IMR-90 (cell line): ENCODE data around the gene KCNAB1. TPM values are rescaled to one million over a fixed set of nuclear protein-coding genes. Genes with fewer than 3 reads are reported as not detected.

Experiments used
- ATAC-seq: fragments of 200-7000 bp; cut with Tn5 transposase; 2 replicates; pipeline ENCODE4 v1.9.1; 2020; ENCODE audit warnings: low read depth, mild to moderate bottlenecking, moderate library complexity
- BruUV-seq: library from RNA; stranded (reverse); fragments of 400-500 nt; replicated peaks from 2 replicates; lab custom pipeline; 2021; lab: Mats Ljungman, UMichigan
- CTCF ChIA-PET: fragments of 300-600 bp; formaldehyde crosslinking; extraction: SDS; loops from one replicate; lab custom pipeline; 2021; ENCODE audit warnings: antibody characterized with exemption; lab: Yijun Ruan, JAX
- POLR2A ChIA-PET: fragments of 300-600 bp; sonication (Branson Sonifier 250); formaldehyde crosslinking; loops from one replicate; lab custom pipeline; 2022; ENCODE audit warnings: antibody characterized with exemption; ENCODE audit not compliant: unreplicated experiment; lab: Charles Lee
- DNase-seq: peaks from one replicate; pipeline ENCODE4 v3.0.0; 2013
- H2AFZ ChIP-seq: replicated peaks from 2 replicates; pipeline ENCODE3; 2013; ENCODE audit warnings: low read length, mild to moderate bottlenecking; ENCODE audit not compliant: poor library complexity
- H2AK5ac ChIP-seq: 2 replicates; pipeline ENCODE4 v1.6.1; 2013; ENCODE audit warnings: low read depth, low read length, inconsistent platforms
- H2AK9ac ChIP-seq: replicated peaks from 2 replicates; pipeline ENCODE3; 2013; ENCODE audit warnings: mild to moderate bottlenecking, low read depth, low read length, moderate library complexity; ENCODE audit not compliant: poor library complexity
- H2BK120ac ChIP-seq: 2 replicates; pipeline ENCODE4 v1.6.1; 2013; ENCODE audit warnings: low read depth, low read length, inconsistent platforms
- H2BK15ac ChIP-seq: 3 replicates; pipeline ENCODE4 v1.6.1; 2013; ENCODE audit warnings: low read depth, low read length, inconsistent platforms
- H2BK20ac ChIP-seq: 2 replicates; pipeline ENCODE4 v1.6.1; 2013; ENCODE audit warnings: low read depth, mild to moderate bottlenecking, inconsistent platforms, low read length, moderate library complexity
- H2BK5ac ChIP-seq: 2 replicates; pipeline ENCODE4 v1.6.1; 2013; ENCODE audit warnings: mild to moderate bottlenecking, low read depth, low read length, inconsistent platforms; ENCODE audit not compliant: poor library complexity, severe bottlenecking
- H3K14ac ChIP-seq: replicated peaks from 2 replicates; pipeline ENCODE4 v1.6.1; 2013; ENCODE audit warnings: low read depth, low read length, inconsistent platforms
- H3K18ac ChIP-seq: 2 replicates; pipeline ENCODE4 v1.6.1; 2013; ENCODE audit warnings: low read depth, low read length, control low read depth
- H3K23ac ChIP-seq: 2 replicates; pipeline ENCODE4 v1.6.1; 2013; ENCODE audit warnings: low read depth, low read length, inconsistent platforms
- H3K27ac ChIP-seq: 2 replicates; pipeline ENCODE4 v1.5.1; 2013; ENCODE audit warnings: mild to moderate bottlenecking, control low read depth, low read length; ENCODE audit not compliant: insufficient read depth
- H3K27me3 ChIP-seq: 2 replicates; pipeline ENCODE4 v1.6.1; 2013; ENCODE audit warnings: low read length; ENCODE audit not compliant: control insufficient read depth, insufficient read depth
- H3K36me3 ChIP-seq: 2 replicates; pipeline ENCODE4 v1.6.1; 2013; ENCODE audit warnings: low read length, mixed read lengths; ENCODE audit not compliant: control insufficient read depth, insufficient read depth
- H3K4ac ChIP-seq: 2 replicates; pipeline ENCODE4 v1.6.1; 2013; ENCODE audit warnings: low read depth, low read length, inconsistent platforms
- H3K4me1 ChIP-seq: 2 replicates; pipeline ENCODE4 v1.6.1; 2013; ENCODE audit warnings: low read length, mixed read lengths; ENCODE audit not compliant: control insufficient read depth, insufficient read depth
- H3K4me2 ChIP-seq: 2 replicates; pipeline ENCODE4 v1.6.1; 2013; ENCODE audit warnings: low read depth, mild to moderate bottlenecking, control low read depth, low read length, moderate library complexity
- H3K4me3 ChIP-seq: 2 replicates; pipeline ENCODE4 v1.5.1; 2013; ENCODE audit warnings: low read depth, mild to moderate bottlenecking, control low read depth, low read length, moderate library complexity; ENCODE audit not compliant: insufficient read depth
- H3K56ac ChIP-seq: 2 replicates; pipeline ENCODE4 v1.6.1; 2013; ENCODE audit warnings: low read length, inconsistent platforms; ENCODE audit not compliant: insufficient read depth; ENCODE audit errors: extremely low read depth
- H3K79me1 ChIP-seq, 2 experiments: 2 replicates each; pipeline ENCODE4 v1.6.1; 2013; ENCODE audit warnings: low read length in 2 of 2, inconsistent platforms in 1 of 2, low read depth in 1 of 2
- H3K9ac ChIP-seq: 2 replicates; pipeline ENCODE4 v1.6.1; 2013; ENCODE audit warnings: low read depth, low read length, control low read depth
- H3K9me1 ChIP-seq: 2 replicates; pipeline ENCODE4 v1.6.1; 2013; ENCODE audit warnings: low read length, inconsistent platforms; ENCODE audit not compliant: insufficient read depth
- H3K9me3 ChIP-seq: 2 replicates; pipeline ENCODE4 v1.6.1; 2013; ENCODE audit warnings: low read length; ENCODE audit not compliant: control insufficient read depth, insufficient read depth
- H4K20me1 ChIP-seq: 2 replicates; pipeline ENCODE4 v1.6.1; 2013; ENCODE audit warnings: low read length, inconsistent platforms; ENCODE audit not compliant: insufficient read depth
- H4K5ac ChIP-seq: 2 replicates; pipeline ENCODE4 v1.6.1; 2013; ENCODE audit warnings: mild to moderate bottlenecking, low read depth, low read length, control low read depth
- H4K8ac ChIP-seq, 2 experiments: 2 replicates each; pipeline ENCODE4 v1.6.1; 2013; ENCODE audit warnings: low read depth in 2 of 2, low read length in 2 of 2, control low read depth in 1 of 2, inconsistent platforms in 1 of 2
- H4K91ac ChIP-seq: 2 replicates; pipeline ENCODE4 v1.6.1; 2013; ENCODE audit warnings: low read depth, low read length, inconsistent platforms; ENCODE audit not compliant: insufficient read depth
- RAD21 ChIP-seq: IDR thresholded peaks from 2 replicates; pipeline ENCODE4 v1.6.1; 2012; ENCODE audit warnings: low read length, improper control_type of control experiment
- RCOR1 ChIP-seq: IDR thresholded peaks from 2 replicates; pipeline ENCODE4 v1.6.1; 2012; ENCODE audit warnings: mild to moderate bottlenecking, low read length, improper control_type of control experiment; ENCODE audit not compliant: insufficient replicate concordance
- WGBS, 2 experiments: methylation state at CpG; one replicate each; pipeline versions ENCODE4 v1.1.5 to v1.1.7; 2013; ENCODE audit warnings: missing lambda C conversion rate in 2 of 2; ENCODE audit not compliant: insufficient read length in 1 of 2; ENCODE audit errors: extremely low coverage in 2 of 2; 5-methylcytosine and 5-hydroxymethylcytosine counted together
- dilution Hi-C: fragments of 300-500 bp; cut with HindIII; formaldehyde crosslinking; loops from one replicate; pipeline ENCODE4 v1.14.3; 2018; ENCODE audit warnings: low sequenced_read_pairs; ENCODE audit not compliant: unreplicated experiment
- in situ Hi-C: fragments of 300-500 bp; cut with MboI; formaldehyde crosslinking; loops from 3 replicates; pipeline ENCODE4 v1.14.3; 2019; ENCODE audit warnings: low sequenced_read_pairs, inconsistent platforms, mixed read lengths
- intact Hi-C: fragments of 100-400 bp; cut with micrococcal nuclease; formaldehyde crosslinking; loops from 2 replicates; pipeline ENCODE4 v1.10.0; 2022
- polyA plus RNA-seq, 3 experiments: library from polyadenylated mRNA; depleted of rRNA; stranded (reverse); fragments of >200 nt; gene quantifications; 2 replicates each; pipeline ENCODE4 v1.2.3, GENCODE V29; 2012; ENCODE audit warnings: low replicate concordance in 1 of 3
- total RNA-seq: library from RNA; depleted of rRNA; stranded (reverse); fragments of >200 nt; gene quantifications from 2 replicates; pipeline ENCODE4 v1.2.3, GENCODE V29; 2012
- TF ChIP-seq, protein P1 (sequence below): fragments of 150-350 bp; IDR thresholded peaks from 2 replicates; pipeline ENCODE4 v1.6.1; 2017; ENCODE audit warnings: mild to moderate bottlenecking, antibody characterized with exemption, low read length, low read depth
- TF ChIP-seq, protein P2 (sequence below): conservative IDR thresholded peaks from 2 replicates; pipeline ENCODE4 v1.5.1; 2012; ENCODE audit warnings: mild to moderate bottlenecking, low read depth, low read length, improper control_type of control experiment

The KCNAB1 gene
- total and polyA plus RNA-seq, 2 of the 4 experiments (the other 2 are of a cell fraction), result under 0.01 to 0.07 TPM

DNA sequence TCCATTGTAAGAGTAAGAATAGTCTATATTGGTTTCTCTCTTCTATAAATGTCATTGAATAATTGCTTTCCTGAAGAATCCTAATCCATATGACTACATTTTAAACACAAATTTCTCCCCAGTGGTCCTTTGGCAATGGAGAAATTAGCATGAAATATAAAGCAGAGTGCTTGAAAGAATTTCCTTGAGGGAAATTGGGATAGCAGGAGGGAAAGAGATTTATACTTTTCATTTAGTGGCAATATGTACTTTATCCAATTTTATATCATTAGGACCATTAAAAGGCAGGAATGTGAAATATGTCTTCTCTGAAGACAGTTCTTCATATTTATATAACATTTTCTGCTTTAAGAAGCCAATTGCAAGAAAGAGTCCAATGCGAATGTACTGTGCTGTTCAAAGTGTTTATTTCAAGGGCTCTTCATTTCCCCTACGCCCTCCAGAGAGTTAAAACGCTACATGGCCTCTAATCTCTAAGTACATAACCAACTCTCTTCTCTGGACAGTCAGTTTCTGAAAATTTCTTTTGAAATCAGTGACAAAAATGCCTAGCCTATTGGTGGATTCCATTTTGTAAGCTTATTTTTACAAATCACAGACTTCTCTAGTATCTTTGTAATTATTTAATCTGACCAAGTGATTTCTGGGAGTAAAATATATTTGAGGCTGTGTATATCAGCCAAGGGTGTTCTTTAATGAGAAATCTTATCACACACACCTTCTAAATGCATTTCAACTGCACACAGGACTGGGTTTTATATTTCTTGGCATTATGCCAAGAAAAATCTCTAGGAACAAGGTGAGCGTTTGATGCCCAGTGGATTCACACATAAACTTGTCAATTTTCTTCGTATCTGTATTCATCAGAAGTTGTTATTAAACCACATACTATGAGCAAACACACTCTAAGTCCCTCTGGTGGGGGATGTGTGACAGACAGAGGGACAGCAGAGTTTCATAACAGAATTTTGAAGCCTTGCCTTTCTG lies 51.2 kb downstream of the KCNAB1 start:
- intact Hi-C loops (no loop called here), dilution Hi-C loops (loop anchor here (25.0 kb wide), 1 partner anchor 341 kb away; no protein-coding TSS in a partner anchor), in situ Hi-C loops (loop anchor here (25.0 kb wide), 1 partner anchor 491 kb away; the partner anchor contains the start of gene TIPARP)
- TF ChIP-seq, protein P1, sequence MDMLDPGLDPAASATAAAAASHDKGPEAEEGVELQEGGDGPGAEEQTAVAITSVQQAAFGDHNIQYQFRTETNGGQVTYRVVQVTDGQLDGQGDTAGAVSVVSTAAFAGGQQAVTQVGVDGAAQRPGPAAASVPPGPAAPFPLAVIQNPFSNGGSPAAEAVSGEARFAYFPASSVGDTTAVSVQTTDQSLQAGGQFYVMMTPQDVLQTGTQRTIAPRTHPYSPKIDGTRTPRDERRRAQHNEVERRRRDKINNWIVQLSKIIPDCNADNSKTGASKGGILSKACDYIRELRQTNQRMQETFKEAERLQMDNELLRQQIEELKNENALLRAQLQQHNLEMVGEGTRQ, result no peak
- TF ChIP-seq RAD21 (no peak), RCOR1 (no peak)
- TF ChIP-seq, protein P2, sequence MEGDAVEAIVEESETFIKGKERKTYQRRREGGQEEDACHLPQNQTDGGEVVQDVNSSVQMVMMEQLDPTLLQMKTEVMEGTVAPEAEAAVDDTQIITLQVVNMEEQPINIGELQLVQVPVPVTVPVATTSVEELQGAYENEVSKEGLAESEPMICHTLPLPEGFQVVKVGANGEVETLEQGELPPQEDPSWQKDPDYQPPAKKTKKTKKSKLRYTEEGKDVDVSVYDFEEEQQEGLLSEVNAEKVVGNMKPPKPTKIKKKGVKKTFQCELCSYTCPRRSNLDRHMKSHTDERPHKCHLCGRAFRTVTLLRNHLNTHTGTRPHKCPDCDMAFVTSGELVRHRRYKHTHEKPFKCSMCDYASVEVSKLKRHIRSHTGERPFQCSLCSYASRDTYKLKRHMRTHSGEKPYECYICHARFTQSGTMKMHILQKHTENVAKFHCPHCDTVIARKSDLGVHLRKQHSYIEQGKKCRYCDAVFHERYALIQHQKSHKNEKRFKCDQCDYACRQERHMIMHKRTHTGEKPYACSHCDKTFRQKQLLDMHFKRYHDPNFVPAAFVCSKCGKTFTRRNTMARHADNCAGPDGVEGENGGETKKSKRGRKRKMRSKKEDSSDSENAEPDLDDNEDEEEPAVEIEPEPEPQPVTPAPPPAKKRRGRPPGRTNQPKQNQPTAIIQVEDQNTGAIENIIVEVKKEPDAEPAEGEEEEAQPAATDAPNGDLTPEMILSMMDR, result no peak
- Histone ChIP-seq H4K20me1 (no peaks in the 10 kb centered on the region), H4K8ac (no peak overlapping the region), H3K4me1 (no peaks in the 10 kb centered on the region), H3K9me1 (no peaks in the 10 kb centered on the region), H3K23ac (no peak overlapping the region), H3K27me3 (peaks cover 8% of the 10 kb centered on the region), H2BK15ac (no peak overlapping the region), H2AFZ (no peak overlapping the region), H3K9me3 (no peaks in the 10 kb centered on the region), H3K56ac (no peak overlapping the region), H2BK20ac (no peak overlapping the region), H2AK9ac (no peak overlapping the region), H3K9ac (no peak overlapping the region), H2BK5ac (no peak overlapping the region), H3K14ac (no peak overlapping the region), H4K5ac (no peak overlapping the region), H3K27ac (no peak overlapping the region), H3K4me3 (no peak overlapping the region), H3K4ac (no peak overlapping the region), H2AK5ac (no peak overlapping the region), H3K79me1 (no peaks in the 10 kb centered on the region), H2BK120ac (no peak overlapping the region), H3K36me3 (no peaks in the 10 kb centered on the region), H3K4me2 (no peak overlapping the region), H3K18ac (no peak overlapping the region), H4K91ac (no peak overlapping the region)
- ATAC-seq, result no peak
- BruUV-seq, result no TSS peak
- CTCF ChIA-PET, result no interaction called here
- POLR2A ChIA-PET, result no interaction called here
- DNase-seq, result no peak
- WGBS, 2 experiments, result no CpG with 5 or more reads among the region's 5 CpGs
